HCT116 (cell line): ENCODE measurements around the gene DDX54. TPM values are rescaled to one million over a fixed set of nuclear protein-coding genes. Genes with fewer than 3 reads are reported as not detected.
A peak's percentile ranks its signal among the peaks of the same experiment; 100 is the strongest.

Experiments
- ATAC-seq: fragments of 200-7000 bp; cut with Tn5 transposase; 2 replicates; pipeline ENCODE4 v1.9.1; 2020; ENCODE audit warnings: mild to moderate bottlenecking, moderate library complexity
- BruUV-seq: library from RNA; stranded (reverse); fragments of 400-500 nt; replicated peaks from 2 replicates; lab custom pipeline; 2021; lab: Mats Ljungman, UMichigan
- CTCF ChIA-PET: fragments of 300-600 bp; sonication (Branson Sonifier 250); formaldehyde crosslinking; loops from one replicate; lab custom pipeline; 2021; ENCODE audit warnings: antibody characterized with exemption; lab: Charles Lee
- POLR2A ChIA-PET: fragments of 300-600, 350-600 bp; sonication (Branson Sonifier 250); formaldehyde crosslinking; loops from one replicate; lab custom pipeline; 2021; ENCODE audit warnings: antibody characterized with exemption; lab: Charles Lee
- RAD21 ChIA-PET, 2 experiments: fragments of 300-600 bp; sonication (Branson Sonifier 250); formaldehyde crosslinking; loops; one replicate each; lab custom pipeline; 2023; ENCODE audit warnings: low total read pairs in 2 of 2; ENCODE audit not compliant: uncharacterized antibody in 2 of 2, unreplicated experiment in 2 of 2, low non-redundant PET in 1 of 2; lab: Charles Lee
- DNase-seq: peaks from one replicate; pipeline ENCODE4 v3.0.0-alpha.2; 2010; ENCODE audit warnings: low read depth, low spot score
- H2AFZ ChIP-seq: fragments of 200-600 bp; shearing (Covaris generic), sonication (generic); 2 replicates; pipeline ENCODE4 v1.6.1; 2017; ENCODE audit warnings: low read depth, mixed run types, mixed read lengths, antibody characterized with exemption, low read length; ENCODE audit not compliant: poor library complexity, severe bottlenecking
- H3K27ac ChIP-seq: 2 replicates; pipeline ENCODE4 v1.5.1; 2012; ENCODE audit warnings: low read depth, low read length
- H3K27me3 ChIP-seq: fragments of 200-600 bp; sonication (generic); 2 replicates; pipeline ENCODE4 v1.6.1; 2016; ENCODE audit warnings: mixed run types, low read length, mixed read lengths; ENCODE audit not compliant: insufficient read depth
- H3K36me3 ChIP-seq, 2 experiments: fragments of 200-500 bp in 1 of 2; fragments of 200-600 bp in 1 of 2; sonication (Bioruptor generic) in 1 of 2; sonication (generic) in 1 of 2; 2 replicates each; pipeline versions ENCODE4 v1.5.1 to v1.6.1; 2014 to 2016; ENCODE audit warnings: low read length in 2 of 2, inconsistent platforms in 1 of 2, mixed read lengths in 1 of 2, mixed run types in 1 of 2; ENCODE audit not compliant: insufficient read depth in 2 of 2, control insufficient read depth in 1 of 2
- H3K4me1 ChIP-seq, 2 experiments: fragments of 200-600 bp in 1 of 2; sonication (generic) in 1 of 2; 2 replicates each; pipeline versions ENCODE4 v1.5.1 to v1.6.1; 2012 to 2017; ENCODE audit warnings: low read length in 2 of 2, inconsistent platforms in 1 of 2, mild to moderate bottlenecking in 1 of 2, mixed read lengths in 1 of 2, mixed run types in 1 of 2, moderate library complexity in 1 of 2; ENCODE audit not compliant: insufficient read depth in 2 of 2, control insufficient read depth in 1 of 2
- H3K4me2 ChIP-seq: fragments of 200-600 bp; sonication (generic); 2 replicates; pipeline ENCODE4 v1.6.1; 2017; ENCODE audit warnings: mixed run types, low read length, mixed read lengths
- H3K4me3 ChIP-seq, 2 experiments: fragments of 200-600 bp in 1 of 2; sonication (generic) in 1 of 2; replicated peaks in 1 of 2; 2 replicates each; pipeline ENCODE4 v1.5.1; 2011 to 2016; ENCODE audit warnings: low read length in 2 of 2, control low read depth in 1 of 2, low read depth in 1 of 2, mild to moderate bottlenecking in 1 of 2, mixed read lengths in 1 of 2, mixed run types in 1 of 2
- H3K79me2 ChIP-seq: fragments of 200-600 bp; sonication (generic); 2 replicates; pipeline ENCODE4 v1.6.1; 2017; ENCODE audit warnings: mild to moderate bottlenecking, mixed run types, low read length, moderate library complexity, mixed read lengths; ENCODE audit not compliant: insufficient read depth
- H3K9ac ChIP-seq: fragments of 200-600 bp; sonication (generic); 2 replicates; pipeline ENCODE4 v1.6.1; 2016; ENCODE audit warnings: low read length, mixed read lengths
- H3K9me2 ChIP-seq: fragments of 200-600 bp; sonication (generic), shearing (Covaris generic); 2 replicates; pipeline ENCODE4 v1.6.1; 2017; ENCODE audit warnings: mixed run types, mild to moderate bottlenecking, moderate library complexity; ENCODE audit not compliant: insufficient read depth
- H3K9me3 ChIP-seq, 2 experiments: fragments of 200-500 bp in 1 of 2; fragments of 200-600 bp in 1 of 2; sonication (Bioruptor generic) in 1 of 2; sonication (generic) in 1 of 2; 2 replicates each; pipeline ENCODE4 v1.6.1; 2014 to 2017; ENCODE audit warnings: low read length in 2 of 2, mixed read lengths in 2 of 2, inconsistent platforms in 1 of 2, low read depth in 1 of 2, mild to moderate bottlenecking in 1 of 2, mixed run types in 1 of 2, moderate library complexity in 1 of 2; ENCODE audit not compliant: control insufficient read depth in 1 of 2, insufficient read depth in 1 of 2
- H4K20me1 ChIP-seq: fragments of 200-600 bp; sonication (generic), shearing (Covaris generic); 2 replicates; pipeline ENCODE4 v1.6.1; 2017; ENCODE audit warnings: mixed run types, mild to moderate bottlenecking, moderate library complexity; ENCODE audit not compliant: insufficient read depth
- CBX3 ChIP-seq: IDR thresholded peaks from 2 replicates; pipeline ENCODE4 v1.6.1; 2012; ENCODE audit warnings: low read depth
- CEBPB ChIP-seq: IDR thresholded peaks from 2 replicates; pipeline ENCODE4 v1.6.1; 2012; ENCODE audit warnings: low read depth
- EGR1 ChIP-seq: IDR thresholded peaks from 2 replicates; pipeline ENCODE4 v1.6.1; 2012; ENCODE audit warnings: low read depth
- ELF1 ChIP-seq: IDR thresholded peaks from 2 replicates; pipeline ENCODE4 v1.6.1; 2012; ENCODE audit warnings: low read depth, borderline replicate concordance
- EZH2 ChIP-seq: fragments of 200-600 bp; sonication (generic); IDR thresholded peaks from 2 replicates; pipeline ENCODE4 v1.6.1; 2017; ENCODE audit warnings: antibody characterized with exemption, mixed run types
- EZH2phosphoT487 ChIP-seq: fragments of 200-600 bp; IDR thresholded peaks from 2 replicates; pipeline ENCODE4 v1.6.1; 2018; ENCODE audit warnings: antibody characterized with exemption, borderline replicate concordance
- FOSL1 ChIP-seq: IDR thresholded peaks from 2 replicates; pipeline ENCODE4 v1.6.1; 2012; ENCODE audit warnings: low read depth
- MAX ChIP-seq: IDR thresholded peaks from 2 replicates; pipeline ENCODE4 v1.6.1; 2012
- POLR2A ChIP-seq: IDR thresholded peaks from 2 replicates; pipeline ENCODE4 v1.7.0; 2011; ENCODE audit warnings: borderline replicate concordance; ENCODE audit not compliant: insufficient read depth, insufficient read length; ENCODE audit errors: extremely low read depth
- POLR2AphosphoS5 ChIP-seq: IDR thresholded peaks from 2 replicates; pipeline ENCODE4 v1.6.1; 2011; ENCODE audit warnings: mild to moderate bottlenecking, low read depth, low read length, moderate library complexity
- SIN3A ChIP-seq: IDR thresholded peaks from 2 replicates; pipeline ENCODE4 v1.6.1; 2012; ENCODE audit warnings: low read depth
- SRF ChIP-seq: IDR thresholded peaks from 2 replicates; pipeline ENCODE4 v1.6.1; 2012; ENCODE audit warnings: low read depth
- YY1 ChIP-seq: IDR thresholded peaks from 2 replicates; pipeline ENCODE4 v1.6.1; 2011; ENCODE audit warnings: low read length, low read depth, moderate library complexity, mild to moderate bottlenecking; ENCODE audit not compliant: insufficient replicate concordance; ENCODE audit errors: extremely low read depth
- ZBTB33 ChIP-seq: IDR thresholded peaks from 2 replicates; pipeline ENCODE4 v1.6.1; 2011; ENCODE audit warnings: mild to moderate bottlenecking, low read length, moderate library complexity; ENCODE audit not compliant: insufficient replicate concordance; ENCODE audit errors: extremely low read depth
- ZFX ChIP-seq: fragments of 450-650 bp; IDR thresholded peaks from 2 replicates; pipeline ENCODE4 v1.6.1; 2017
- ZNF274 ChIP-seq: fragments of 200-500 bp; sonication (Bioruptor generic); IDR thresholded peaks from 2 replicates; pipeline ENCODE4 v1.6.1; 2014; ENCODE audit warnings: mild to moderate bottlenecking, low read depth, low read length, inconsistent platforms
- intact Hi-C: fragments of 100-400 bp; cut with micrococcal nuclease; formaldehyde crosslinking; loops from 2 replicates; pipeline ENCODE4 v1.10.0; 2022
- total RNA-seq: library from RNA; stranded (reverse); gene quantifications from one replicate; pipeline ENCODE4 v1.2.1, GENCODE V29; 2021; ENCODE audit not compliant: unreplicated experiment
- TF ChIP-seq, protein P1 (sequence below), 3 experiments: fragments of 200-600 bp in 1 of 3; sonication (generic) in 1 of 3; IDR thresholded peaks in 2 of 3; conservative IDR thresholded peaks in 1 of 3; 2 replicates each; pipeline ENCODE4 v1.5.1; 2012 to 2017; ENCODE audit warnings: low read depth in 2 of 3, low read length in 2 of 3, antibody characterized with exemption in 1 of 3, borderline replicate concordance in 1 of 3, control low read depth in 1 of 3, mild to moderate bottlenecking in 1 of 3, mixed read lengths in 1 of 3, mixed run types in 1 of 3, moderate library complexity in 1 of 3; ENCODE audit not compliant: insufficient read depth in 1 of 3
- TF ChIP-seq, protein P2 (sequence below): IDR thresholded peaks from 2 replicates; pipeline ENCODE4 v1.6.1; 2012

The DDX54 gene
- total RNA-seq, 1 experiment from 2014 or later: 110 TPM

DNA sequence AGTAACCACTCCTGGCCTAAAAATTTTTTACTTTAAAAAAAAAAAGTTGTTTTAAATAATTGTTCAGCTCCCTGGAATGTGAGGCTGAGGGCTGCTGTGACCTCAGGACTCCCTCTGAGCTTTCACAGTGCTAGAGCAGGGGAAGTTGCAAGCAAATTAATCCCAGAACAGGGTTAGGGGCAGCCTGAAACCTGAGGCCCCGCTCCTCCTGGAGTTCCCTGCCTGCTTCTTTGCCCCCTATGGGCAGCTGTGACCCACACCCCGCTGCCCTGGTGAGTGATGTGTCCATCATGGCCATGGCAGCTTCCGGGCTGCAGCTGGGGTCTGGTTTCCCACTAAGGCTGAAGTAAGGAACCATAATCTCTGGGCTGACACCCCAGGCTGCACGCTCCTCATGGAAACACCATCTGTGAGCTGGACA is 9.7 kb upstream of the DDX54 start:
- Histone ChIP-seq H3K9me3 (no peaks in the 10 kb centered on the region), H3K27ac (peak overlapping the region; percentile 86), H3K27me3 (no peaks in the 10 kb centered on the region), H3K4me1 (peaks cover 42 to 62% of the 10 kb centered on the region in 2 experiments), H3K4me3 (no peak overlapping the region), H4K20me1 (no peaks in the 10 kb centered on the region), H3K79me2 (no peaks in the 10 kb centered on the region), H3K36me3 (peaks cover 4 to 15% of the 10 kb centered on the region in 2 experiments; a peak in 2 of 4 replicates), H3K9ac (no peak overlapping the region; the same call in 1 of the 2 replicates), H2AFZ (no peak overlapping the region), H3K4me2 (peak overlapping the region; percentile 76), H3K9me2 (no peaks in the 10 kb centered on the region)
- no peak for ATAC-seq
- TF ChIP-seq MAX: no peak
- TF ChIP-seq ZFX: no peak
- TF ChIP-seq FOSL1: no peak
- TF ChIP-seq, protein P1, sequence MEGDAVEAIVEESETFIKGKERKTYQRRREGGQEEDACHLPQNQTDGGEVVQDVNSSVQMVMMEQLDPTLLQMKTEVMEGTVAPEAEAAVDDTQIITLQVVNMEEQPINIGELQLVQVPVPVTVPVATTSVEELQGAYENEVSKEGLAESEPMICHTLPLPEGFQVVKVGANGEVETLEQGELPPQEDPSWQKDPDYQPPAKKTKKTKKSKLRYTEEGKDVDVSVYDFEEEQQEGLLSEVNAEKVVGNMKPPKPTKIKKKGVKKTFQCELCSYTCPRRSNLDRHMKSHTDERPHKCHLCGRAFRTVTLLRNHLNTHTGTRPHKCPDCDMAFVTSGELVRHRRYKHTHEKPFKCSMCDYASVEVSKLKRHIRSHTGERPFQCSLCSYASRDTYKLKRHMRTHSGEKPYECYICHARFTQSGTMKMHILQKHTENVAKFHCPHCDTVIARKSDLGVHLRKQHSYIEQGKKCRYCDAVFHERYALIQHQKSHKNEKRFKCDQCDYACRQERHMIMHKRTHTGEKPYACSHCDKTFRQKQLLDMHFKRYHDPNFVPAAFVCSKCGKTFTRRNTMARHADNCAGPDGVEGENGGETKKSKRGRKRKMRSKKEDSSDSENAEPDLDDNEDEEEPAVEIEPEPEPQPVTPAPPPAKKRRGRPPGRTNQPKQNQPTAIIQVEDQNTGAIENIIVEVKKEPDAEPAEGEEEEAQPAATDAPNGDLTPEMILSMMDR (IDR thresholded peaks at IDR 0.05 in 2 of 3, conservative IDR thresholded peaks at IDR 0.05 in 1 of 3; ENCODE audit: borderline replicate concordance in 1 of 3, insufficient read depth in 1 of 3, low read depth in 2 of 3, low read length in 2 of 3): no peak
- TF ChIP-seq YY1: no peak
- no peak for TF ChIP-seq ZBTB33
- no peak for TF ChIP-seq EGR1
- no peak for TF ChIP-seq EZH2phosphoT487
- TF ChIP-seq POLR2AphosphoS5: no peak; the same call in 1 of the 2 replicates
- TF ChIP-seq SRF: no peak
- TF ChIP-seq ELF1: no peak
- TF ChIP-seq EZH2: no peak
- TF ChIP-seq CEBPB: no peak
- TF ChIP-seq, protein P2, sequence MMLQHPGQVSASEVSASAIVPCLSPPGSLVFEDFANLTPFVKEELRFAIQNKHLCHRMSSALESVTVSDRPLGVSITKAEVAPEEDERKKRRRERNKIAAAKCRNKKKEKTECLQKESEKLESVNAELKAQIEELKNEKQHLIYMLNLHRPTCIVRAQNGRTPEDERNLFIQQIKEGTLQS: no peak
- TF ChIP-seq ZNF274: no peak
- TF ChIP-seq CBX3: no peak
- TF ChIP-seq POLR2A: no peak
- TF ChIP-seq SIN3A: no peak
- ChIA-PET POLR2A (interaction anchor here (0.6 to 3.1 kb wide), 3 partner anchors 10 to 1990 kb away, joined by 3 to 15 read pairs (median 3); partner anchors contain the start of genes DDX54, RITA1 and SLC8B1), CTCF (interaction anchor here (0.7 to 1.4 kb wide), 2 partner anchors 10 to 230 kb away, joined by 3 to 4 read pairs; no protein-coding TSS in a partner anchor), RAD21 (no interaction called here)
- BruUV-seq: no TSS peak
- intact Hi-C loops: loop anchor here (5.0 to 10.0 kb wide), 2 partner anchors 102 to 140 kb away; partner anchors contain the start of gene SLC8B1
- no peak for DNase-seq
